ENCODE measurements around the gene OBI1.

GRCh38 chr13:78608688-78609463 lies 50.1 kb downstream of the OBI1 start:
- TF ChIP-seq, protein P1, sequence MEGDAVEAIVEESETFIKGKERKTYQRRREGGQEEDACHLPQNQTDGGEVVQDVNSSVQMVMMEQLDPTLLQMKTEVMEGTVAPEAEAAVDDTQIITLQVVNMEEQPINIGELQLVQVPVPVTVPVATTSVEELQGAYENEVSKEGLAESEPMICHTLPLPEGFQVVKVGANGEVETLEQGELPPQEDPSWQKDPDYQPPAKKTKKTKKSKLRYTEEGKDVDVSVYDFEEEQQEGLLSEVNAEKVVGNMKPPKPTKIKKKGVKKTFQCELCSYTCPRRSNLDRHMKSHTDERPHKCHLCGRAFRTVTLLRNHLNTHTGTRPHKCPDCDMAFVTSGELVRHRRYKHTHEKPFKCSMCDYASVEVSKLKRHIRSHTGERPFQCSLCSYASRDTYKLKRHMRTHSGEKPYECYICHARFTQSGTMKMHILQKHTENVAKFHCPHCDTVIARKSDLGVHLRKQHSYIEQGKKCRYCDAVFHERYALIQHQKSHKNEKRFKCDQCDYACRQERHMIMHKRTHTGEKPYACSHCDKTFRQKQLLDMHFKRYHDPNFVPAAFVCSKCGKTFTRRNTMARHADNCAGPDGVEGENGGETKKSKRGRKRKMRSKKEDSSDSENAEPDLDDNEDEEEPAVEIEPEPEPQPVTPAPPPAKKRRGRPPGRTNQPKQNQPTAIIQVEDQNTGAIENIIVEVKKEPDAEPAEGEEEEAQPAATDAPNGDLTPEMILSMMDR (IDR thresholded peaks at IDR 0.05) = no peak
- peak; percentile 68 for TF ChIP-seq EZH2 (IDR thresholded peaks at IDR 0.05; ENCODE audit: borderline replicate concordance, insufficient read depth, low read depth, low read length, poor library complexity, severe bottlenecking)

All from B cell (primary cell).